Measurements from ENCODE around the gene KMT5B.

GRCh38 chr11:68159161-68159560, 53.9 kb downstream of the KMT5B start:
- TF ChIP-seq EZH2 (IDR thresholded peaks at IDR 0.05; ENCODE audit: low read depth, unreplicated experiment): no peak
- TF ChIP-seq CTCF (conservative IDR thresholded peaks at IDR 0.05; ENCODE audit: low read depth in 2 of 2): no peak
- no peak for TF ChIP-seq CREB1 (CRISPR knock-in tag; IDR thresholded peaks at IDR 0.05; ENCODE audit: low read depth)
